Spinal cord (tissue), 10 donors: Measurements from ENCODE around the gene EFCAB3. TPM values are rescaled to one million over a fixed set of nuclear protein-coding genes. Genes with fewer than 3 reads are reported as not detected.
"Not testable (repeated sequence)": the region's sequence is repeated elsewhere in the genome, so short reads cannot be mapped to it uniquely, and the experiment has no call there.

Source experiments
- DNase-seq, 6 donors: peaks; one replicate each; pipeline versions ENCODE4 v3.0.0 to v3.0.0-alpha.2; 2013 to 2015; ENCODE audit warnings: low spot score in 6 of 6, low read depth in 4 of 6
- H3K27ac ChIP-seq: one replicate; pipeline ENCODE4 v1.5.1; 2013; ENCODE audit warnings: low read depth, low read length, control low read depth
- H3K27me3 ChIP-seq: one replicate; pipeline ENCODE4 v1.6.1; 2013; ENCODE audit warnings: low read length; ENCODE audit not compliant: control insufficient read depth, insufficient read depth
- H3K36me3 ChIP-seq: one replicate; pipeline ENCODE4 v1.6.1; 2013; ENCODE audit warnings: low read length; ENCODE audit not compliant: control insufficient read depth, insufficient read depth
- H3K4me1 ChIP-seq: one replicate; pipeline ENCODE4 v1.6.1; 2013; ENCODE audit warnings: low read length; ENCODE audit not compliant: control insufficient read depth, insufficient read depth
- H3K4me3 ChIP-seq: one replicate; pipeline ENCODE4 v1.5.1; 2013; ENCODE audit warnings: low read depth, low read length, control low read depth
- H3K9me3 ChIP-seq: one replicate; pipeline ENCODE4 v1.6.1; 2013; ENCODE audit warnings: low read length; ENCODE audit not compliant: control insufficient read depth, insufficient read depth
- WGBS: methylation state at CpG from one replicate; pipeline ENCODE4 v1.1.5; 2013; ENCODE audit warnings: missing lambda C conversion rate; ENCODE audit not compliant: insufficient coverage; 5-methylcytosine and 5-hydroxymethylcytosine counted together
- polyA plus RNA-seq, 2 donors: library from polyadenylated mRNA; unstranded; fragments of 120-200 nt; gene quantifications; one replicate each; pipeline ENCODE4 v1.2.1, GENCODE V29; 2013; ENCODE audit not compliant: insufficient read length in 2 of 2
- total RNA-seq, 2 donors: library from RNA; depleted of rRNA in 1 of 2; stranded (reverse); fragments of 120-200 nt in 1 of 2; fragments of >200 nt in 1 of 2; gene quantifications; one replicate each; pipeline versions ENCODE4 v1.2.3 to v1.2.4, GENCODE V29; 2013 to 2014
- donor health status: healthy.

Gene EFCAB3
- total and polyA plus RNA-seq, 4 donors: 0.19 to 0.30 TPM; not detected in 2

DNA sequence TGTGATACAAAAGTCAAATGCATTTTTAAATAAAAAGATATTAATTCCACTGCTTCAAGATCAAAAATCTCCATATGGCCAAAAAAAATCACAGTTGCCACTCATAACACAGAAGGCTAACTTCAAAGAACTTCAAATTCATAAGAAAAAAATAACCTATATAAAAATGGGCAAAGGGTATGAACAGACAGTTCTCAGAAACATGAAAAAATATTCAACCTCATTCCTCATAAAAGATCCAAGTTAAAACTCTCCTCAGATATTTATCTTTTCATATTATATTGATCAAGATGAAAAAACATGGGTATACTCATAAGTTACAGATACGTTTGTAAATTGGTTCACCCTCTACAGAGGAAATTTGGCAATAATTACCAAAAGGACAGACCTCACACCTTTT is 32.7 kb downstream of the EFCAB3 start:
- not testable (repeated sequence) for H3K9me3 ChIP-seq, H3K4me1 ChIP-seq, H3K4me3 ChIP-seq, H3K27ac ChIP-seq, H3K36me3 ChIP-seq, H3K27me3 ChIP-seq, DNase-seq
- no CpG with 5 or more reads among the region's 1 CpG for WGBS

DNA sequence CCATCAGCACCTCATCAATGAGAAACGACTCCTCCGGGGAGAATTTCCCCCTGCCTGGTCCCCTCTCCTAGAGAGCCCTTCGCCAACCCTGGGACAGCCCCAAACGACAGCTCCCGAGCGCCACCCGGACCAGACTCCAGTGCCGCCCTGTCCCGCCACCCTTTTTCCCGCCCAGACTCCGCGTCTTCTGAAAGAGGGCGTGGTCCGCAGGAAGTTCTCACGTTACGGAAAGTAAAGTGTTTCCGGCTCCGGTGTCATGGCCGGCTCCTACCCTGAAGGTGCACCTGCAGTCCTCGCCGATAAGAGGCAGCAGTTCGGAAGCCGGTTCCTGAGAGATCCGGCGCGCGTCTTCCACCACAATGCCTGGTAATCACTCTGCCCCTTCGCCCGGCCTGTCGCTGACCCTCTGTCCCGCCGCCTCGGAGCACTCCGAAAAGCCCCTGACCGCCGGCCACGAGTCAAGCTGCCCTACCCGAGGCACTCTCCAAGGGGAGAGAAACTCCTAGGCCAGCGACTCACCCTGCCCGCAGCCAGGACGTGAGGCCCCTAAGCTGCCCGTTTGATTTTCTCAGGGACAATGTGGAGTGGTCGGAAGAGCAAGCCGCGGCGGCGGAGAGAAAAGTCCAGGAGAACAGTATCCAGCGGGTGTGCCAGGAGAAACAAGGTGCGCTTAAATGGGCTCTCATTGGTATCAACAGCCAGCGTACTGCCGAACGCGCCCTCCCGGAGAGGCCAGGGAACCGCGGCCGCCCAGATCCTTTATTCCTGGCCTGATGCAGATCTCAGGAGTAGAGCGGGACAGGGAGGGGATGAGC is 43.5 kb downstream of the EFCAB3 start, which contains the start of gene METTL2A:
TSS of gene METTL2A (plus strand) at position 251 of the 815 bp plus-strand sequence. CDS start at position 257, 6 bp downstream.
- DNase-seq: peak; percentile 58 to 96 (median 72)
- peak within 1 kb of the TSS; percentile 35 for H3K27ac ChIP-seq
- not testable (repeated sequence) for H3K27me3 ChIP-seq, H3K4me1 ChIP-seq, H3K36me3 ChIP-seq, H3K9me3 ChIP-seq
- under 1% methylated on average over 58 of the region's 58 CpGs for WGBS
- H3K4me3 ChIP-seq: peak within 1 kb of the TSS; percentile 69

DNA sequence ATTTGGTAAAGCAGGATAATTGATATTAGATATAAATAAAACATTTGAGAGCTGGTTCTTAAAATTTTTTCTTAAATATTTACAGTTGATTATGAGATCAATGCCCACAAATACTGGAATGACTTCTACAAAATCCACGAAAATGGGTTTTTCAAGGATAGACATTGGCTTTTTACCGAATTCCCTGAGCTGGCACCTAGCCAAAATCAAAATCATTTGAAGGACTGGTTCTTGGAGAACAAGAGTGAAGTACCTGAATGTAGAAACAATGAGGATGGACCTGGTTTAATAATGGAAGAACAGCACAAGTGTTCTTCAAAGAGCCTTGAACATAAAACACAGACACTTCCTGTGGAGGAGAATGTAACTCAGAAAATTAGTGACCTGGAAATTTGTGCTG is 45.9 kb downstream of the EFCAB3 start:
- not testable (repeated sequence) for H3K4me3 ChIP-seq, H3K9me3 ChIP-seq, H3K27ac ChIP-seq, H3K27me3 ChIP-seq, H3K4me1 ChIP-seq, DNase-seq
- H3K36me3 ChIP-seq: peaks cover 13% of the 10 kb centered on the region
- WGBS: no CpG with 5 or more reads among the region's 2 CpGs

DNA sequence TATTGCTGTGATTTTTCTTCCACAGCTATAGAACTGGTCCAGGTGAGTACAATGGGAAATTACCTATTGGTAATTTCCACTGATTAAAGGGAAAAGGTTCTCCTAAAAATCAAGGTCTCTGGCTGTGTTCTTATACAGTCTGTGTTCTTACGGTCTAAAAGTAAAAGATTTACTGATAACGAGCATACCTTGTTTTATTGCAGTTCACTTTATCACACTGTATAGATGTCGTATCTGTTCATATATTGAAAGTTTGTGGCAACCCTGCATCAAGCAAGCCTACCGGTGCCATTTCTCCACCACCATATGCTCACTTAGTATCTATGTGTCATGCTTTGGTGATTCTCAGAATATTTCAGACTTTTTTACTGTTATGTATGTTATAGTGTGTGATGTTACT is 54.9 kb downstream of the EFCAB3 start:
- no CpG with 5 or more reads among the region's 4 CpGs for WGBS
- peaks cover 14% of the 10 kb centered on the region for H3K36me3 ChIP-seq
- H3K27ac ChIP-seq, H3K27me3 ChIP-seq, H3K4me1 ChIP-seq, H3K9me3 ChIP-seq, H3K4me3 ChIP-seq, DNase-seq: not testable (repeated sequence)

DNA sequence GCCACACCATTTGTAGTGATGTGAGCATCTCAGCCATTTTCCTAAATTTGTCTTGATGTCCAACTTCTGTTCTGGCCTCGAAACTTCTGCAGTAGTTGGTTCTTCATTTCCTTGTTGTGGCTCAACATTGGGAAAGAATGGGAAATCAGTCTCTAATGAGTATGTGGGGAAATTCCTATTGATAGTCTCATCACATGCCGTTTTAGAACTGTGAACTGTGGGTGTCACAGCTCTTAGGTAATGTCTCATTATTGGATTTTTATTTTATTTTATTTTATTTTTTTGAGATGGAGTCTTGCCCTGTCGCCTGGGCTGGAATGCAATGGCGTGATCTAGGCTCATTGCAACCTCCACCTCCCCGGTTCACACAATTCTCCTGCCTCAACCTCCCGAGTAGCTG is 60.8 kb downstream of the EFCAB3 start:
- H3K27me3 ChIP-seq, H3K9me3 ChIP-seq, DNase-seq, H3K27ac ChIP-seq, H3K4me1 ChIP-seq, H3K4me3 ChIP-seq: not testable (repeated sequence)
- H3K36me3 ChIP-seq: peaks cover 38% of the 10 kb centered on the region
- 94% methylated on average over 3 of the region's 6 CpGs for WGBS

DNA sequence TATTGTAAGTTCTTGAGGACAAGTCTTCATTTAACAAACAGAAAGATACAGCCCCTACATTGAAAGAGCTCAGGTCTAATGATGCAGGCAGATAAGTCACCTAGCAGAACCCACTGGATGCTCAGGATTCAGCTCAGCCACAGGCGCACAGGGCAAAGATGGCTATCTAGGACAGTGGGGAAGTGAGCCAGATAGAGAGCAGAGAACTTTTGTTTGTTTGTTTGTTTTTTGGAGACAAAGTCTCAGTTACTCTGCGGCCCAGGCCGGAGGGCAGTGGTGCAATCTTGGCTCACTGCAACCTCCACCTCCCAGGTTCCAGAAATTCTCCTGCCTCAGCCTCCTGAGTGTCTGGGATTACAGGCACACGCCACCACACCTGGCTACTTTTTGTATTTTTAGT is 63.7 kb downstream of the EFCAB3 start:
- H3K4me3 ChIP-seq: no peak overlapping the region
- H3K27ac ChIP-seq: no peak overlapping the region
- H3K27me3 ChIP-seq: no peaks in the 10 kb centered on the region
- no peaks in the 10 kb centered on the region for H3K9me3 ChIP-seq
- peaks cover 56% of the 10 kb centered on the region for H3K36me3 ChIP-seq
- no peak for DNase-seq
- H3K4me1 ChIP-seq: no peaks in the 10 kb centered on the region
- 100% methylated on average over 1 of the region's 4 CpGs for WGBS

DNA sequence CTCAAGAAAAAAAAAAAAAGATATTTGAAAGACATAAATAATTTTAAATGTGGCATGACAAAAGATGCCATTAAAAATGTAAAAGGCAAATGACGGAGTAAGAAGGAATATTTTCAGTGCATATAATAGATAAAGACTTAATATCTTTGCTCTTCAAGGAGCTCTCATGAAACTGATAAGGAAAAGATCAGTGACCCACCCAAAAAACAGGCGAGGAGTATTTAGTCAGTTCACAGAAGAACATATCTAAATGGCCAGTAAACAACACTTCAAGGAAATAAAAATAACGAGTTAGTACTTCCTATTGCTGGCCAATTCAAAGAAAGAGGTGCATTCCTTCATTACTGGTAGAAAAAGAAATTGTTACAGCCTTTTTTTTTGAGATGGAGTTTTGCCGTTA is 65.4 kb downstream of the EFCAB3 start:
- not testable (repeated sequence) for H3K27me3 ChIP-seq, DNase-seq, H3K27ac ChIP-seq, H3K4me1 ChIP-seq, H3K4me3 ChIP-seq, H3K9me3 ChIP-seq
- 100% methylated on average over 2 of the region's 4 CpGs for WGBS
- H3K36me3 ChIP-seq: peaks cover 59% of the 10 kb centered on the region

DNA sequence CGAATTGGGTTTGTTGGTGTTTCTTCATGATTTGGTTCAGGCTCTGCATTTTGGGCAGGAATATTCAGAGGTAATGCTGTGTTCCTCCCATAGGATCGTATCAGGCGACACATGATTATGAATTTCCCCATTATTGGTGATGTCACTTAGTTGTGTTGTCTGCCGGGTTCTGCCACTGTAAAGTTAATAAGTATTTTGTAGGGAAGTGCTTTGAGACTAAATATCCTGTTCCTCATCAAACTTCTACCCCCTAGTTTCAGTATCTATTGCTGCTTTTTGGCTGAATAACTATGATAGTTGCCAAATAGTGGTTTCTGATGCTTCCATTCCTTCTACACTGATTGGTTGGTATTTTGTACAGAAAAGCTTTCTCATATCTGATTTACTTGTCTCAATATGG is 71.8 kb downstream of the EFCAB3 start:
- H3K4me1 ChIP-seq: not testable (repeated sequence)

DNA sequence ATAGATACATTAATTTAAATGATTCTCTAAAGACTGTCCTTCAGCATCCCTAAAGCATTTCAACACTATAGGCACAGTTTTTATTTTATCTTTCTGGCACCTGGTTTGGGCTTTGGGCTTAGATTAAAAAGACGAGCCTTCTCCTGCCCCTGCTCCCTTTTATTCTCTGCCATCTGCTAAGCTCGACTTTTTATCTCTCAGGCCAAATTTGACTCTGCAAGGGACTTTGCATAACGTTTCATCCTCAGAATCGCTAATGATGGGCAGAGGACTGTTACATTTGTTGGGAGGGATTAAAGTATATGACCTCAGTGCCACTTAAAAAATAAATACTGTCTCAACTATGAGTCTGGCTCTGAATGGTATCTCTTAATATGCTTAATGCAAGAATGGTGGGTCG is 72.7 kb downstream of the EFCAB3 start:
- H3K27ac ChIP-seq, H3K36me3 ChIP-seq, H3K27me3 ChIP-seq, H3K9me3 ChIP-seq, H3K4me3 ChIP-seq, DNase-seq, H3K4me1 ChIP-seq: not testable (repeated sequence)
- no CpG with 5 or more reads among the region's 5 CpGs for WGBS

More for the DNA sequence above, 71.8 kb downstream of the EFCAB3 start:
- H3K27ac ChIP-seq, DNase-seq, H3K9me3 ChIP-seq, H3K27me3 ChIP-seq, H3K4me3 ChIP-seq: not testable (repeated sequence)
- WGBS: no CpG with 5 or more reads among the region's 4 CpGs
- peaks cover 15% of the 10 kb centered on the region for H3K36me3 ChIP-seq

DNA sequence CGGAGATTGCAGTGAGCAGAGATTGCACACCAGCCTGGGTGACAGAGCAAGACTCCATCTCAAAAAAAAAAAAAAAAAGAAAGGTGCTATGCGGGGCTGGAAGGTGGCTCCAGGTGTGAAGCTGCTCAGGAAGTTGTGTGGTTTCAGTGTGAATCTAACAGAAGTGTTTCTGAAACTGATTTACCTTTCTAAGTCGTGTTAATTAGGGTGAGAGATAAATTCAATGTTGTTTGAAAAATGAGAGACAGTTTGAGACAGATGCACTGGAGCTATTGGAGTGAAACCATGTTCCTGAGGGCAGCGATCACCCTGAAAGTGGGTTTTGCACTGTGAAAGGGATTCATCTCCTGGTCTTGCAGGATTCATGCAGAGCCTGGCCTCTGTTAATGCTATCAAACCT is 73.3 kb downstream of the EFCAB3 start:
- not testable (repeated sequence) for H3K36me3 ChIP-seq, H3K4me3 ChIP-seq, H3K27ac ChIP-seq, DNase-seq, H3K4me1 ChIP-seq, H3K9me3 ChIP-seq, H3K27me3 ChIP-seq
- 90% methylated on average over 2 of the region's 4 CpGs for WGBS
